Vagina (tissue), 2 donors: ENCODE measurements around the gene NISCH. TPM values are rescaled to one million over a fixed set of nuclear protein-coding genes. Genes with fewer than 3 reads are reported as not detected.
A peak's percentile ranks its signal among the peaks of the same experiment; 100 is the strongest.

Experiments used
- DNase-seq, 2 donors: peaks; one replicate each; pipeline ENCODE4 v3.0.0-alpha.2; 2017; ENCODE audit errors: extremely low spot score in 2 of 2
- H3K27ac ChIP-seq: fragments of 200-600 bp; sonication (generic); one replicate; pipeline ENCODE4 v1.5.1; 2019
- H3K27me3 ChIP-seq: fragments of 200-600 bp; sonication (generic); one replicate; pipeline ENCODE4 v1.5.1; 2019
- H3K36me3 ChIP-seq, 2 donors: fragments of 200-600 bp; sonication (generic); one replicate each; pipeline ENCODE4 v1.5.1; 2017 to 2019
- H3K4me1 ChIP-seq: fragments of 200-600 bp; sonication (generic); one replicate; pipeline ENCODE4 v1.5.1; 2019
- H3K4me3 ChIP-seq, 2 donors: fragments of 200-600 bp; sonication (generic); 1 replicate in 1 of 2; 2 replicates in 1 of 2; pipeline ENCODE4 v1.5.1; 2016 to 2019
- H3K9me3 ChIP-seq: fragments of 200-600 bp; sonication (generic); one replicate; pipeline ENCODE4 v1.5.1; 2019
- CTCF ChIP-seq, 3 experiments: fragments of 450-650 bp in 2 of 3; fragments of 200-600 bp in 1 of 3; sonication (generic) in 1 of 3; IDR thresholded peaks; one replicate each; pipeline ENCODE4 v1.5.1; 2017 to 2019; ENCODE audit warnings: antibody characterized with exemption in 3 of 3, mild to moderate bottlenecking in 2 of 3, moderate library complexity in 2 of 3
- POLR2A ChIP-seq, 2 donors: fragments of 450-650 bp; IDR thresholded peaks; one replicate each; pipeline ENCODE4 v1.6.1; 2017; ENCODE audit warnings: antibody characterized with exemption in 2 of 2, mild to moderate bottlenecking in 2 of 2, moderate library complexity in 2 of 2
- POLR2AphosphoS5 ChIP-seq, 2 donors: sonication (generic); formaldehyde crosslinking; IDR thresholded peaks; one replicate each; pipeline ENCODE4 v1.9.0; 2017; ENCODE audit warnings: antibody characterized with exemption in 2 of 2, mild to moderate bottlenecking in 2 of 2, low read depth in 1 of 2; ENCODE audit not compliant: insufficient read depth in 1 of 2
- intact Hi-C: fragments of 100-400 bp; cut with DNase I; formaldehyde crosslinking; loops from one replicate; pipeline ENCODE4 v1.15.1; 2023
- total RNA-seq: library from RNA; depleted of rRNA; stranded (reverse); fragments of >200 nt; gene quantifications from one replicate; pipeline ENCODE4 v1.2.3, GENCODE V29; 2016

NISCH gene
- total RNA-seq, 1 donor from 2014 or later: 103 TPM

- no peak overlapping the region for H3K27ac ChIP-seq
These were observed 25.6 kb downstream of the NISCH start for GRCh38 chr3:52480768-52481715.

GRCh38 chr3:52481819-52482521 lies 26.6 kb downstream of the NISCH start:
- Histone ChIP-seq H3K27ac (no peak overlapping the region), H3K4me3 (no peak overlapping the region), H3K9me3 (no peaks in the 10 kb centered on the region), H3K27me3 (no peaks in the 10 kb centered on the region), H3K36me3 (peaks cover 0 to 76% of the 10 kb centered on the region in 2 donors), H3K4me1 (peaks cover 39% of the 10 kb centered on the region)
- intact Hi-C loops: no loop called here
- DNase-seq: no peak
- no peak for TF ChIP-seq CTCF (IDR thresholded peaks at IDR 0.05)

More at GRCh38 chr3:52480768-52481715, 25.6 kb downstream of the NISCH start:
- H3K36me3 ChIP-seq: peaks cover 0 to 76% of the 10 kb centered on the region in 2 donors
- DNase-seq: no peak
- TF ChIP-seq POLR2AphosphoS5 (IDR thresholded peaks at IDR 0.05; ENCODE audit: insufficient read depth in 1 of 2, low read depth in 1 of 2) (no peak), CTCF (IDR thresholded peaks at IDR 0.05) (no peak), POLR2A (IDR thresholded peaks at IDR 0.05) (no peak)
- H3K27me3 ChIP-seq: no peaks in the 10 kb centered on the region
- no peak overlapping the region for H3K4me3 ChIP-seq
- intact Hi-C loops: no loop called here
- H3K4me1 ChIP-seq: peaks cover 37% of the 10 kb centered on the region
- H3K9me3 ChIP-seq: no peaks in the 10 kb centered on the region

GRCh38 chr3:52483081-52483480 lies 27.7 kb downstream of the NISCH start:
- Histone ChIP-seq H3K27me3 (no peaks in the 10 kb centered on the region), H3K27ac (peak overlapping the region; percentile 83), H3K36me3 (peaks cover 0 to 76% of the 10 kb centered on the region in 2 donors), H3K4me3 (no peak overlapping the region), H3K4me1 (peaks cover 39% of the 10 kb centered on the region), H3K9me3 (no peaks in the 10 kb centered on the region)
- TF ChIP-seq POLR2A (IDR thresholded peaks at IDR 0.05): no peak
- no peak for TF ChIP-seq CTCF (IDR thresholded peaks at IDR 0.05)
- no peak for TF ChIP-seq POLR2AphosphoS5 (IDR thresholded peaks at IDR 0.05; ENCODE audit: insufficient read depth in 1 of 2, low read depth in 1 of 2)
- intact Hi-C loops: no loop called here
- DNase-seq: no peak

GRCh38 chr3:52483577-52484381 lies 28.4 kb downstream of the NISCH start:
- intact Hi-C loops: no loop called here
- no peaks in the 10 kb centered on the region for H3K27me3 ChIP-seq
- peak overlapping the region; percentile 83 for H3K27ac ChIP-seq
- H3K36me3 ChIP-seq: peaks cover 0 to 76% of the 10 kb centered on the region in 2 donors
- peaks cover 39% of the 10 kb centered on the region for H3K4me1 ChIP-seq
- no peak overlapping the region for H3K4me3 ChIP-seq
- H3K9me3 ChIP-seq: no peaks in the 10 kb centered on the region
- TF ChIP-seq CTCF (IDR thresholded peaks at IDR 0.05) (no peak), POLR2AphosphoS5 (IDR thresholded peaks at IDR 0.05; ENCODE audit: insufficient read depth in 1 of 2, low read depth in 1 of 2) (peak in 1 of 2 donors; percentile 7), POLR2A (IDR thresholded peaks at IDR 0.05) (no peak)
- no peak for DNase-seq
